Measurements from ENCODE around the gene NCKAP5.

The NCKAP5 gene

GRCh38 chr2:133098787-133099186 lies 469.5 kb downstream of the NCKAP5 start:
- H3K4me3 ChIP-seq (ENCODE audit: low read depth, low read length), result no peak overlapping the region
- no peak for TF ChIP-seq CTCF (IDR thresholded peaks at IDR 0.05; ENCODE audit: low read depth, low read length)

- H3K4me3 ChIP-seq (ENCODE audit: low read depth, low read length), result no peak overlapping the region
- TF ChIP-seq CTCF (IDR thresholded peaks at IDR 0.05; ENCODE audit: low read depth, low read length), result no peak
Measured at GRCh38 chr2:133097666-133098065, 470.6 kb downstream of the NCKAP5 start.

- TF ChIP-seq CTCF (IDR thresholded peaks at IDR 0.05; ENCODE audit: low read depth, low read length), result no peak
- no peak overlapping the region for H3K4me3 ChIP-seq (ENCODE audit: low read depth, low read length)
Measured at GRCh38 chr2:133092571-133092970, 475.7 kb downstream of the NCKAP5 start.

- H3K4me3 ChIP-seq (ENCODE audit: low read depth, low read length), result no peak overlapping the region
- TF ChIP-seq CTCF (IDR thresholded peaks at IDR 0.05; ENCODE audit: low read depth, low read length), result no peak
Measured at GRCh38 chr2:133090358-133090757, 477.9 kb downstream of the NCKAP5 start.

- no peak for TF ChIP-seq CTCF (IDR thresholded peaks at IDR 0.05; ENCODE audit: low read depth, low read length)
- no peak overlapping the region for H3K4me3 ChIP-seq (ENCODE audit: low read depth, low read length)
Measured at GRCh38 chr2:133086176-133086575, 482.1 kb downstream of the NCKAP5 start.

- TF ChIP-seq CTCF (IDR thresholded peaks at IDR 0.05; ENCODE audit: low read depth, low read length), result no peak
- H3K4me3 ChIP-seq (ENCODE audit: low read depth, low read length), result no peak overlapping the region
Measured at GRCh38 chr2:133085646-133086045, 482.6 kb downstream of the NCKAP5 start.

GRCh38 chr2:133082034-133082433 lies 486.2 kb downstream of the NCKAP5 start:
- TF ChIP-seq CTCF (IDR thresholded peaks at IDR 0.05; ENCODE audit: low read depth, low read length), result no peak

More at GRCh38 chr2:133082034-133082433, 486.2 kb downstream of the NCKAP5 start:
- H3K4me3 ChIP-seq (ENCODE audit: low read depth, low read length), result no peak overlapping the region
